A549 (cell line): ENCODE measurements around the gene DOCK9. TPM values are rescaled to one million over a fixed set of nuclear protein-coding genes. Genes with fewer than 3 reads are reported as not detected.

Experiments
- ATAC-seq, 2 experiments: fragments of 200-7000 bp in 1 of 2; fragments of >200 bp in 1 of 2; cut with Nextera tagmentation in 1 of 2; cut with Tn5 transposase in 1 of 2; 3 replicates each; pipeline versions ENCODE4 v1.8.0 to v1.9.1; 2018 to 2020; ENCODE audit warnings: mild to moderate bottlenecking in 1 of 2, moderate library complexity in 1 of 2
- CTCF ChIA-PET: fragments of 300-600 bp; sonication (Branson Sonifier 250); formaldehyde crosslinking; extraction: SDS; loops from one replicate; lab custom pipeline; 2021; ENCODE audit warnings: antibody characterized with exemption, inconsistent platforms; lab: Yijun Ruan, JAX
- POLR2A ChIA-PET: fragments of 350-600 bp; formaldehyde crosslinking; extraction: SDS; loops from one replicate; lab custom pipeline; 2021; ENCODE audit warnings: antibody characterized with exemption, inconsistent platforms; lab: Yijun Ruan, JAX
- DNase-seq, 2 experiments: peaks; one replicate each; pipeline versions ENCODE4 v3.0.0 to v3.0.0-alpha.2; 2011 to 2016; ENCODE audit warnings: low read depth in 1 of 2, low spot score in 1 of 2
- FAIRE-seq: peaks from 2 replicates; lab custom pipeline; 2011; peaks lifted over from hg19 to GRCh38; lab: Jason Lieb, UNC
- H3K27ac ChIP-seq, 2 experiments: fragments of >200 bp; sonication (Bioruptor Twin); formaldehyde crosslinking; 3 replicates each; pipeline ENCODE4 v1.5.1; 2016 to 2017
- H3K4me1 ChIP-seq: fragments of >200 bp; sonication (Bioruptor Twin); formaldehyde crosslinking; 3 replicates; pipeline ENCODE4 v1.6.1; 2016
- H3K4me2 ChIP-seq: fragments of >200 bp; sonication (Bioruptor Twin); formaldehyde crosslinking; 3 replicates; pipeline ENCODE4 v1.6.1; 2016
- H3K4me3 ChIP-seq: fragments of >200 bp; sonication (Bioruptor Twin); formaldehyde crosslinking; 3 replicates; pipeline ENCODE4 v1.5.1; 2016
- H3K9me3 ChIP-seq: fragments of >200 bp; sonication (Bioruptor Twin); formaldehyde crosslinking; 3 replicates; pipeline ENCODE4 v1.6.1; 2016
- BHLHE40 ChIP-seq: IDR thresholded peaks from 2 replicates; pipeline ENCODE4 v1.6.1; 2012; ENCODE audit warnings: low read depth, low read length, inconsistent platforms
- CBX2 ChIP-seq: fragments of 200-600 bp; sonication (generic); IDR thresholded peaks from 2 replicates; pipeline ENCODE4 v1.6.1; 2016; ENCODE audit warnings: low read depth, mild to moderate bottlenecking, borderline replicate concordance
- CHD4 ChIP-seq: fragments of 200-600 bp; sonication (generic); IDR thresholded peaks from 2 replicates; pipeline ENCODE4 v1.6.1; 2016; ENCODE audit warnings: antibody characterized with exemption, mild to moderate bottlenecking, borderline replicate concordance
- CTCF ChIP-seq: fragments of >200 bp; sonication (Bioruptor Twin); formaldehyde crosslinking; IDR thresholded peaks from 3 replicates; pipeline ENCODE4 v1.5.1; 2016
- ELK1 ChIP-seq: fragments of 150-350 bp; IDR thresholded peaks from 2 replicates; pipeline ENCODE4 v1.6.1; 2014; ENCODE audit warnings: low read depth, mild to moderate bottlenecking, low read length
- EP300 ChIP-seq, 2 experiments: fragments of >200 bp; sonication (Bioruptor Twin); formaldehyde crosslinking; IDR thresholded peaks; 2 replicates in 1 of 2; 3 replicates in 1 of 2; pipeline ENCODE4 v1.6.1; 2016 to 2017
- FOSB ChIP-seq: fragments of 250-450 bp; sonication (Bioruptor Pico); IDR thresholded peaks from 2 replicates; pipeline ENCODE4 v1.5.0; 2020; ENCODE audit warnings: mild to moderate bottlenecking, moderate library complexity
- FOSL2 ChIP-seq, 2 experiments: fragments of 450-650 bp in 1 of 2; fragments of >200 bp in 1 of 2; sonication (Bioruptor Twin) in 1 of 2; formaldehyde crosslinking; IDR thresholded peaks; 2 replicates each; pipeline versions ENCODE4 v1.5.0 to v1.6.1; 2016 to 2020; ENCODE audit warnings: mild to moderate bottlenecking in 1 of 2, moderate library complexity in 1 of 2
- GATA3 ChIP-seq: IDR thresholded peaks from 2 replicates; pipeline ENCODE4 v1.6.1; 2012; ENCODE audit warnings: borderline replicate concordance
- HDAC2 ChIP-seq: fragments of 200-600 bp; sonication (generic); IDR thresholded peaks from 2 replicates; pipeline ENCODE4 v1.6.1; 2016
- HES2 ChIP-seq: fragments of >200 bp; sonication (Bioruptor Twin); formaldehyde crosslinking; IDR thresholded peaks from 2 replicates; pipeline ENCODE4 v1.6.1; 2016
- HOXB13 ChIP-seq: fragments of 250-450 bp; sonication (Bioruptor Pico); IDR thresholded peaks from 2 replicates; pipeline ENCODE4 v1.5.0; 2020; ENCODE audit warnings: low read depth, mild to moderate bottlenecking, moderate library complexity
- HOXB5 ChIP-seq: fragments of 250-450 bp; sonication (Bioruptor Pico); IDR thresholded peaks from 2 replicates; pipeline ENCODE4 v1.5.0; 2020; ENCODE audit warnings: mild to moderate bottlenecking, moderate library complexity
- JUN ChIP-seq, 2 experiments: fragments of >200 bp; sonication (Bioruptor Twin); formaldehyde crosslinking; IDR thresholded peaks; 2 replicates in 1 of 2; 3 replicates in 1 of 2; pipeline ENCODE4 v1.6.1; 2016 to 2017
- MYC ChIP-seq: IDR thresholded peaks from 2 replicates; pipeline ENCODE4 v1.6.1; 2012; ENCODE audit warnings: mild to moderate bottlenecking, inconsistent platforms, low read length, improper control_type of control experiment, borderline replicate concordance
- NR3C1 ChIP-seq: fragments of >200 bp; sonication (Bioruptor Twin); formaldehyde crosslinking; IDR thresholded peaks from 3 replicates; pipeline ENCODE4 v1.6.1; 2017
- PBX3 ChIP-seq: IDR thresholded peaks from 2 replicates; pipeline ENCODE4 v1.6.1; 2012
- POLR2A ChIP-seq: IDR thresholded peaks from 2 replicates; pipeline ENCODE4 v1.6.1; 2012; ENCODE audit warnings: mild to moderate bottlenecking, low read length
- RARB ChIP-seq: fragments of 250-450 bp; sonication (Bioruptor Pico); IDR thresholded peaks from 2 replicates; pipeline ENCODE4 v1.8.0; 2021; ENCODE audit warnings: mild to moderate bottlenecking, moderate library complexity
- REST ChIP-seq: fragments of 200-600 bp; sonication (generic); IDR thresholded peaks from 2 replicates; pipeline ENCODE4 v1.6.1; 2016; ENCODE audit warnings: antibody characterized with exemption, mild to moderate bottlenecking, moderate library complexity
- SMC3 ChIP-seq: fragments of >200 bp; sonication (Bioruptor Twin); formaldehyde crosslinking; IDR thresholded peaks from 3 replicates; pipeline ENCODE4 v1.6.1; 2018; ENCODE audit warnings: inconsistent platforms
- TFCP2L1 ChIP-seq: fragments of 250-450 bp; sonication (Bioruptor Pico); IDR thresholded peaks from 2 replicates; pipeline ENCODE4 v1.5.0; 2021; ENCODE audit warnings: mild to moderate bottlenecking
- ZC3H11A ChIP-seq: fragments of 450-650 bp; IDR thresholded peaks from 2 replicates; pipeline ENCODE4 v1.6.1; 2014; ENCODE audit warnings: antibody characterized with exemption, mild to moderate bottlenecking
- ZNF302 ChIP-seq: fragments of 250-450 bp; sonication (Bioruptor Pico); IDR thresholded peaks from 2 replicates; pipeline ENCODE4 v1.9.0; 2021; ENCODE audit warnings: inconsistent platforms, mild to moderate bottlenecking, moderate library complexity
- WGBS: methylation state at CpG from one replicate; pipeline ENCODE4 v1.1.6; 2017; ENCODE audit errors: missing lambda C conversion rate; 5-methylcytosine and 5-hydroxymethylcytosine counted together
- polyA plus RNA-seq, 4 experiments: library from polyadenylated mRNA; depleted of rRNA in 3 of 4; stranded (reverse); fragments of >200 nt; fragmentation: RNase III in 1 of 4; extraction: RNeasy Plus Mini Kit Qiagen cat#74134 plus additional on column Dnase treatment in 1 of 4; gene quantifications; 2 replicates in 3 of 4; 3 replicates in 1 of 4; pipeline ENCODE4 v1.2.3, GENCODE V29; 2011 to 2017

DOCK9 gene
- polyA plus RNA-seq, 2 of the 4 experiments (the other 2 are of a cell fraction): 34.0 to 43.9 TPM

- FAIRE-seq (no peak), ATAC-seq (no peak), DNase-seq (no peak)
- ChIA-PET POLR2A (no interaction called here), CTCF (no interaction called here)
- no peak overlapping the region for H3K4me3 ChIP-seq
- no peaks in the 10 kb centered on the region for H3K9me3 ChIP-seq
- no peak overlapping the region for H3K27ac ChIP-seq
- no peak for TF ChIP-seq HDAC2
- no peak for TF ChIP-seq CHD4
- no peak for TF ChIP-seq BHLHE40
- no peak for TF ChIP-seq HES2
- no peak for TF ChIP-seq HOXB13
- no peak for TF ChIP-seq POLR2A
- TF ChIP-seq ZC3H11A: no peak
- no peak for TF ChIP-seq CTCF
- no peak for TF ChIP-seq RARB (CRISPR knock-in tag)
- TF ChIP-seq CBX2: no peak
- TF ChIP-seq NR3C1: no peak
- TF ChIP-seq REST: no peak
- TF ChIP-seq MYC: no peak
- TF ChIP-seq EP300 (IDR thresholded peaks at IDR 0.05): no peak
- no peak for TF ChIP-seq TFCP2L1
- H3K4me1 ChIP-seq: peaks cover 7% of the 10 kb centered on the region; the same call in 1 of the 3 replicates
- no peak overlapping the region for H3K4me2 ChIP-seq
- WGBS: 82% methylated on average over 2 of the region's 2 CpGs
These were observed 3.8 kb downstream of the DOCK9 start for GRCh38 chr13:98974053-98974452.

- FAIRE-seq (no peak), ATAC-seq (no peak), DNase-seq (no peak)
- Histone ChIP-seq H3K4me1 (peaks cover 7% of the 10 kb centered on the region; the same call in 1 of the 3 replicates), H3K27ac (no peak overlapping the region), H3K4me3 (no peak overlapping the region), H3K4me2 (no peak overlapping the region), H3K9me3 (no peaks in the 10 kb centered on the region)
- no peak for TF ChIP-seq TFCP2L1
- no peak for TF ChIP-seq ELK1
- TF ChIP-seq ZNF302 (CRISPR knock-in tag): no peak
- no peak for TF ChIP-seq HOXB13
- no peak for TF ChIP-seq HOXB5
- no peak for TF ChIP-seq JUN (IDR thresholded peaks at IDR 0.05)
- no peak for TF ChIP-seq PBX3
- TF ChIP-seq ZC3H11A: no peak
- TF ChIP-seq SMC3: no peak
- no peak for TF ChIP-seq FOSL2 (IDR thresholded peaks at IDR 0.05)
- no peak for TF ChIP-seq FOSL2 (CRISPR knock-in tag; IDR thresholded peaks at IDR 0.05)
- TF ChIP-seq FOSB (CRISPR knock-in tag): no peak
- no peak for TF ChIP-seq GATA3
- 94% methylated on average over 4 of the region's 4 CpGs for WGBS
- POLR2A ChIA-PET: no interaction called here
- CTCF ChIA-PET: no interaction called here
These were observed 5.2 kb downstream of the DOCK9 start for GRCh38 chr13:98972627-98973026.
